Smooth muscle cell (in vitro differentiated cells): ENCODE results near the gene ACSL5. TPM values are rescaled to one million over a fixed set of nuclear protein-coding genes. Genes with fewer than 3 reads are reported as not detected.

Source experiments
- DNase-seq: peaks from one replicate; lab custom pipeline; 2025; ENCODE audit not compliant: unreplicated experiment; lab: John Stamatoyannopoulos, UW
- H2AFZ ChIP-seq: fragments of 200-600 bp; sonication (generic); 2 replicates; pipeline ENCODE4 v1.6.0; 2016; ENCODE audit warnings: antibody characterized with exemption, low read depth, mild to moderate bottlenecking
- H3F3A ChIP-seq: fragments of 200-600 bp; sonication (generic); 2 replicates; pipeline ENCODE4 v1.6.0; 2017; ENCODE audit warnings: antibody characterized with exemption, low read depth
- H3K27ac ChIP-seq: fragments of 200-600 bp; sonication (generic); 2 replicates; pipeline ENCODE4 v1.5.1; 2016; ENCODE audit warnings: low read depth, mild to moderate bottlenecking
- H3K27me3 ChIP-seq: fragments of 200-600 bp; sonication (generic); 2 replicates; pipeline ENCODE4 v1.6.1; 2016; ENCODE audit warnings: low read depth, mild to moderate bottlenecking
- H3K36me3 ChIP-seq: fragments of 200-600 bp; sonication (generic); 2 replicates; pipeline ENCODE4 v1.5.1; 2016; ENCODE audit warnings: low read depth
- H3K4me1 ChIP-seq: fragments of 200-600 bp; sonication (generic); 2 replicates; pipeline ENCODE4 v1.5.1; 2016; ENCODE audit warnings: low read depth
- H3K4me2 ChIP-seq: fragments of 200-600 bp; sonication (generic); 2 replicates; pipeline ENCODE4 v1.6.0; 2016; ENCODE audit warnings: mild to moderate bottlenecking
- H3K4me3 ChIP-seq: fragments of 200-600 bp; sonication (generic); 2 replicates; pipeline ENCODE4 v1.5.1; 2016; ENCODE audit warnings: mild to moderate bottlenecking
- H3K79me2 ChIP-seq: fragments of 200-600 bp; sonication (generic); 2 replicates; pipeline ENCODE4 v1.6.0; 2016; ENCODE audit warnings: low read depth, mild to moderate bottlenecking
- H3K9ac ChIP-seq: fragments of 200-600 bp; sonication (generic); 2 replicates; pipeline ENCODE4 v1.6.0; 2016; ENCODE audit warnings: low read depth
- H3K9me3 ChIP-seq: fragments of 200-600 bp; sonication (generic); replicated peaks from 2 replicates; pipeline ENCODE4 v1.5.1; 2016; ENCODE audit warnings: low read depth
- H4K20me1 ChIP-seq: fragments of 200-600 bp; sonication (generic); 2 replicates; pipeline ENCODE4 v1.6.0; 2016; ENCODE audit warnings: low read depth
- CTCF ChIP-seq: fragments of 200-600 bp; sonication (generic); IDR thresholded peaks from 2 replicates; pipeline ENCODE4 v1.5.1; 2017; ENCODE audit warnings: borderline replicate concordance, mild to moderate bottlenecking, antibody characterized with exemption; ENCODE audit not compliant: insufficient read depth, poor library complexity, severe bottlenecking
- WGBS: methylation state at CpG from one replicate; pipeline ENCODE4 v1.1.7; 2016; ENCODE audit warnings: low lambda C conversion rate; 5-methylcytosine and 5-hydroxymethylcytosine counted together
- polyA plus RNA-seq: library from polyadenylated mRNA; unstranded; fragments of >200 nt; fragmentation: Nextera tagmentation; extraction: Ambion mirVana; gene quantifications from 2 replicates; pipeline ENCODE4 v1.2.1, GENCODE V29; 2016
- total RNA-seq: library from RNA; depleted of rRNA; stranded (reverse); fragments of >200 nt; gene quantifications from 2 replicates; pipeline ENCODE4 v1.2.3, GENCODE V29; 2014

The ACSL5 gene
- total and polyA plus RNA-seq, 2 experiments from 2014 or later, result 0.61 TPM; not detected in 1

- H4K20me1 ChIP-seq, result no peaks in the 10 kb centered on the region
- no peak overlapping the region for H3K9ac ChIP-seq
- no peak overlapping the region for H3K4me3 ChIP-seq
- no peaks in the 10 kb centered on the region for H3K36me3 ChIP-seq
- WGBS, result 88% methylated on average over 1 of the region's 1 CpG
- no peaks in the 10 kb centered on the region for H3K9me3 ChIP-seq
- no peaks in the 10 kb centered on the region for H3F3A ChIP-seq
- TF ChIP-seq CTCF, result no peak
- no peaks in the 10 kb centered on the region for H3K27me3 ChIP-seq
- H3K27ac ChIP-seq, result no peak overlapping the region
- no peak for DNase-seq
- H3K4me2 ChIP-seq, result no peak overlapping the region
- H2AFZ ChIP-seq, result no peak overlapping the region
- no peaks in the 10 kb centered on the region for H3K4me1 ChIP-seq
- H3K79me2 ChIP-seq, result no peaks in the 10 kb centered on the region
Observed at GRCh38 chr10:112330607-112331160, 43.2 kb upstream of the ACSL5 start.

GRCh38 chr10:112332022-112332421 lies 41.9 kb upstream of the ACSL5 start:
- Histone ChIP-seq H3K9ac (no peak overlapping the region), H3K4me2 (no peak overlapping the region), H3K27me3 (no peaks in the 10 kb centered on the region), H3K79me2 (no peaks in the 10 kb centered on the region), H3K4me1 (no peaks in the 10 kb centered on the region), H3K4me3 (no peak overlapping the region), H3F3A (no peaks in the 10 kb centered on the region), H4K20me1 (no peaks in the 10 kb centered on the region), H3K36me3 (no peaks in the 10 kb centered on the region), H3K27ac (no peak overlapping the region), H3K9me3 (no peaks in the 10 kb centered on the region), H2AFZ (no peak overlapping the region)
- no peak for TF ChIP-seq CTCF
- WGBS, result 79% methylated on average over 3 of the region's 3 CpGs
- DNase-seq, result no peak

- no peak for DNase-seq
Observed at GRCh38 chr10:112332509-112333228, 41.2 kb upstream of the ACSL5 start.

More at GRCh38 chr10:112332509-112333228, 41.2 kb upstream of the ACSL5 start:
- Histone ChIP-seq H3K9me3 (no peaks in the 10 kb centered on the region), H3F3A (no peaks in the 10 kb centered on the region), H3K9ac (no peak overlapping the region), H3K27me3 (no peaks in the 10 kb centered on the region), H3K36me3 (no peaks in the 10 kb centered on the region), H3K4me2 (no peak overlapping the region), H3K79me2 (no peaks in the 10 kb centered on the region), H3K4me3 (no peak overlapping the region), H3K27ac (no peak overlapping the region), H4K20me1 (no peaks in the 10 kb centered on the region), H3K4me1 (no peaks in the 10 kb centered on the region), H2AFZ (no peak overlapping the region)
- 91% methylated on average over 5 of the region's 5 CpGs for WGBS
- TF ChIP-seq CTCF, result no peak
